Left lobe of liver (tissue), 2 donors: Measurements from ENCODE around the gene SMPD3. TPM values are rescaled to one million over a fixed set of nuclear protein-coding genes. Genes with fewer than 3 reads are reported as not detected.

Source experiments
- ATAC-seq: fragments of 200-7000 bp; cut with Tn5 transposase; one replicate; pipeline ENCODE4 v1.9.1; 2020; ENCODE audit warnings: mild to moderate bottlenecking, moderate library complexity
- DNase-seq: peaks from one replicate; pipeline ENCODE4 v3.0.0-alpha.2; 2020; ENCODE audit warnings: low spot score
- total RNA-seq: library from RNA; stranded (reverse); gene quantifications from one replicate; pipeline ENCODE4 v1.2.1, GENCODE V29; 2021
- donor health status: DM: no; HTN: no; CAD: no; lungs with moderate emphysema.
- donor health status: DM: no; HTN: yes; CAD: no.

The SMPD3 gene
- total RNA-seq, 1 donor from 2014 or later, result 32.7 TPM

DNA sequence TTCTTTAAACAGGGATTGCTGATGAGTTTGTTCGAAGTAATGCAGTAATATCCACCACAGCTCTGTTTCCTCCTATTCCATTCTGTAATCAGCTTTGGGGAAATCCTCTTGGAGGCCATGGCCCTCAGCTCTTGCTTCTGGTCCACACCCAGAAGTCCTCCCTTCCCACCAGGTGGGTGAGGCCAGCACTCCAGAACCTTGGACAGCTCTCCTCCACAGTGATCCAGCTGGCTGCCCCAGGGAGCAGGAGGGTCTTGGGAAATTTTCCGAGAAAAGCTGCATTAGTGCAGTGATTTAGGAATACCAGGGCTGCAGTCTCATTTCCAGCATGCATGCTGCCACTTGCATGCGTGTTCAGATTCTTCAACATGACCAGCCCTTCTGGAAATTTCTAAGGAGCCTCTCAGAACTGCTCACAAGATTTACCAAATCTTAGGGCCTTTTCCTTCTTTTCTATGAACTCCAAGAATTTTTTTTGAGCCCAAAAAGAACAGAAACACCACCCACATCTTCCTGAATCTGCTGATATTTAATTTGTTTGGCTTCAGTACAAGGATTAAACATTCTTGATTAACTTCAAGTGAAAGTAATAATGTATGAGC, 4.2 kb downstream of the SMPD3 start:
- peak; percentile 26 for ATAC-seq

GRCh38 chr16:68436581-68436980, 11.7 kb downstream of the SMPD3 start:
- ATAC-seq (no peak), DNase-seq (no peak)

More for the DNA sequence above, 4.2 kb downstream of the SMPD3 start:
- DNase-seq, result no peak

- no peak for ATAC-seq
- no peak for DNase-seq
Observed at GRCh38 chr16:68434624-68435210, 13.6 kb downstream of the SMPD3 start.

GRCh38 chr16:68433316-68433715, 15.0 kb downstream of the SMPD3 start:
- DNase-seq (no peak), ATAC-seq (no peak)

DNA sequence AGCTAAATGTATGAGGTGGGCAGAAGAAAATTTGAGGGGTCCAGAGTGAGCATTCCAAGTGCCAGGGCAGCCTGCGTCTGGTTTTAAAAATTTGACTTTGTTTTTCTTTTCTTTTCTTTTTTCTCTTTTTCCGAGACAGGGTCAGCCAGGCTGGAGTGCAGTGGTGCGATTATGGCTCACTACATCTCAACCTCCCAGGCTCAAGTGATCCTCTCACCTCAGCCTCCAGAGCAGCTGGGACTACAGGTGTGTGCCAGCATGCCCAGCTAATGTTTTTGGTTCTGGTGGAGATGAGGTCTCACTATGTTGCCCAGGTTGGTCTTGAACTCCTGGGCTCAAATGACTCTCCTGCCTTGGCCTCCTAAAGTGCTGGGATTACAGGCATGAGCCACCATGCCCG, 15.6 kb downstream of the SMPD3 start:
- ATAC-seq, result no peak
- DNase-seq, result no peak

DNA sequence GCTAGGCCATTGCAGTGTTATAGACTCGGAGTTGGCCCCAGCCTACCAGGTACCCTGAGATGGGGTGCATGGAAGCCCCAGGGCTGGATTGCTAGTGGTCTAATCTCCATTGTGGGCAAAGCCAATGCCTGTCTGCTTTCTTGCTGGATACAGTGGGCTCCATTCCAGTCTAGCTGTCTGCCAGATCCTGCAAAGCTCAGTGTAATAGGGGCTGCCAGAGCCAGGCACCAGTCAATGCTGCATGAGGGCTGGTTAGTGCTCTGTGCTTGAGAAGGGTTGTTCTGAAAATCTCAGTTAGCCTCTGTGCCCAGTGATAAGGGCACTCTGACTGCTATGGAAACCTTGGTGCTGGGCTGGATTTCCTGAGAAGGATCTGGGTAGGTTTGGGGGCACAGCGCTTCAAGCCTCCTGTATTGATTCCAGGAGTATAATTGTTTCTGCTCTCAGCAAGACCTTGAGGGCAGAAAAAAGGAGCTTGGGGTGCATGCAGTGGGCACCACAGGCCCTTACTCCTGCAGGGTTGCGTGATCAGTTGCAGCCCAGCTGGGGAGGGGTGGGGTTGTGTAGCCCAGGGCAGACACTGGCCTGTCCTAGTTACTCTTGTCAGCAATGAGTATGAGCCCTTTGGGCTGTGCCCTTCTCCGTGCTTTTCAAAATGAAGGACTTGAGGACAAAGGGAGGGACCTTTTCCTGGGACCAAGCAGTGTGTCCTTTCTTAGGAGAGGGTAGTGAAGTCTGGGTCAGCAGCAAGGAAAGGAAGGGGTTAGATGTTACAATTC, 19.0 kb downstream of the SMPD3 start:
- DNase-seq (no peak), ATAC-seq (no peak)

- DNase-seq, result no peak
- no peak for ATAC-seq
Observed at GRCh38 chr16:68427649-68428303, 20.5 kb downstream of the SMPD3 start.

GRCh38 chr16:68426347-68426652, 22.0 kb downstream of the SMPD3 start:
- ATAC-seq (no peak), DNase-seq (no peak)

GRCh38 chr16:68425498-68426346, 22.6 kb downstream of the SMPD3 start:
- no peak for ATAC-seq
- no peak for DNase-seq

DNA sequence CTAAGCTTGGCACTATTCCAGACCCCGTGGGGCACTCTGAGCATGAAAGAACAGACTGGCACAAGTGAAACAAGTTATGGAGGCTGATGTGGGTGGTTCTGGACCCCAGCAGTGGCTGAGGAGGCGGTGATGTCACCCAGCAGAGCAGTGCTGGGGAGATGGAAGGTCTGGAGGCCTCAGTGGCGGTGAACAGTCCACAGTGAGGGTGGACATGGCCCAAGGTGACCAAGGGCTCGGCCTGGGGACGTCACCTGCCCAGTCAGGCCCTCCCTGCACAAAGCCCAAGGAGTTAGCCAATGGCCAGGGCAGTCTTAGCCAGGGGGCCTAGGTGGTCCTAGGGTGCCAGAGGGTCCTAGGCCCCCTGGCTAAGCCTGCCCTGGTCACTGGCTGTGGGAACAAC, 24.5 kb downstream of the SMPD3 start:
- ATAC-seq (no peak), DNase-seq (no peak)

- no peak for DNase-seq
- no peak for ATAC-seq
Observed at GRCh38 chr16:68422396-68422960, 25.8 kb downstream of the SMPD3 start.

- DNase-seq (no peak), ATAC-seq (no peak)
Observed at GRCh38 chr16:68421076-68421475, 27.2 kb downstream of the SMPD3 start.

DNA sequence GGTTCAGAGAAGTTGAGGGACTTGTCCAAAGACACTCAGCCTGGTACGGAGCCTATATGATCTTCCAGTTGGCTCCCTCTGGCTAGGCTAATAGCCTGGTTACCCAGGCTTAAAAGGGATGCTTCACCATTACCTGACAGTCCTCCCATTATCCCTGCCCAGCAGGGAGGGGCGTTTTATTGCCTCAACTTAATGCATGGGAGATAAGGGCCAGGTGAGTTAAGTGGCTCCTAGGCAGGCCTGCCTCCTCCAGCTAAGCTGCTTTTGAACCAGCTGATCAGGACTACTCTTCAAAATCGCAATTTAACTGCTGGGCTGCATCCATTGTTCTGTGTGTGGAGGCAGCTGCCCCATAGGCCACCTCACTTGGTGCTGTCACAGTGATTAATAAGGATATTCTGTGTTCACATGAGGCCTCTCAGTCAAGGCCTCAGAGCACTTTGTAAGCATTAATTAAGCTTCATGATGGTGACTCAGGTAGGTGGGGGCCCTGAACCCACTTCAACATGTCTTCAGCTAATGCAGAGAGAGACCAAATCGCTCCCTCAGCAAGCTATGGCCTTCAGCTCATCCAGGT, 27.9 kb downstream of the SMPD3 start:
- no peak for DNase-seq
- ATAC-seq, result no peak

- DNase-seq (peak; percentile 58), ATAC-seq (peak; percentile 23)
Observed at GRCh38 chr16:68417711-68418301, 30.5 kb downstream of the SMPD3 start.

DNA sequence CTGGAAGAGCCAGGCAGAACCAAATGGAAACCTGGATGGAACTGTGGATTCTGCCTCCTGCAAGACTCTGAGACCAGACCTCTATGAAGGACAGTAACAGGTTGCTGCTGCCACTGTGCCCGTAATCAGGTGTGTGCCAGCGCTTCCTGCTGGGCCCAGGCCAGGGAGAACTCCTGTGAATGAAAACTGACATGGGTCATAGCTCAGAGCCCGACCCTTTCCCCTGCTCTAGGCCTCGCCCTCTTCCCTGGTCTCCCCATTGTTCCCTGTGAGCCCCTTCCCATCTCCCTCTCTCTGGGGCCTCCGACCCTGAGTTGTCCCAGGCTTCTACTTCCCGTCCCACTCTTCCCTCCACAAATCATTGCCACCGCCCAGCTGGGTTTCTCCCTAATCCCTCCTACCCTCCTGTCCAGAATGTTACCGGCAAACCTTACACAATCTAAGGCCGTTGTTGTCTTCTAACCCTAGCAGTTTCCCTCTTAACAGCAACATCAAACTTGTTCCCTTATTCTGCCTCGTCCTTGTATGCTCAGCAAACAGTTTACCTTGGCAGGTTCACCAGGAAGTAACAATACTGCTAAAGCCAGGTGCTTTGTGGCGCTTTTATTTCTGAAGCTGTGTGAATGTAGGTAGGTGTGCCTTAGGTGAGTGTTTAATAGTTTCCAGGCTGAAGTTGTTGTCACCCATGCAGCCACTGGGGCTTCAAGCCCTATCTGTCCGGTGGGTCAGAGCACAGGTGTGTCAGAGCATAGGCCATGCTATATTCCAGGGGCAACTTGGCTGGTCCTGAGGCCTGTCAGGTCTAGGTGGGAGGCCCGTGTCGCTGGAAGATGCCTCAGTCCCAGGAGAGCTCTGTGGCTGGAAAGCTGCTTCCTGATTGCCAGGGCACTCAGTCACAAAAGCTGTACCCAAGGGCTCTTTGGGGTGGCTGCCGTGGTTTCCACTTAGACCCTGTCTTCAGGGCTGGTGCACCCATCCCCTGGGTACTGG, 32.0 kb downstream of the SMPD3 start:
- ATAC-seq, result peak; percentile 89

DNA sequence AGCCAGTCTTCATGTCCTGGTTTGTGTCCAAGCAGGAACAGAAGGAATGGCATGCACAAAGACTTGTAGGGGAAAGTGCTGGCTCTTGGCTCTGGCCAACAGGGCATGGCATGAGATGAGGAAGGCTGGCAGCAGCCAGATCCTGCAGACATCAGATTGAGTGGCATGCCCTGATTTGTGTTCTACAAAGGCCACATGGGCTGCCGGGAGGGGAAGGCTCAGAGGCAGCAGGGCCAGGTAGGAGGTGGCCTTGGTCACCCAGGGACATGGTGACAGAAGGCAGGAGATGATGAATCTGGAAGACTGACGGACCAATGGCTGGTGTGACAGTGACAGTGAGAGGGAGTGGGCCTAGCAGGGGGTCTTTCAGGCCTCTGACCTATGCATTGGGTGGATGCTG, 33.7 kb downstream of the SMPD3 start:
- DNase-seq (no peak), ATAC-seq (no peak)

More for the DNA sequence above, 32.0 kb downstream of the SMPD3 start:
- DNase-seq, result peak; percentile 66

GRCh38 chr16:68412061-68412460, 36.2 kb downstream of the SMPD3 start:
- DNase-seq (no peak), ATAC-seq (no peak)

DNA sequence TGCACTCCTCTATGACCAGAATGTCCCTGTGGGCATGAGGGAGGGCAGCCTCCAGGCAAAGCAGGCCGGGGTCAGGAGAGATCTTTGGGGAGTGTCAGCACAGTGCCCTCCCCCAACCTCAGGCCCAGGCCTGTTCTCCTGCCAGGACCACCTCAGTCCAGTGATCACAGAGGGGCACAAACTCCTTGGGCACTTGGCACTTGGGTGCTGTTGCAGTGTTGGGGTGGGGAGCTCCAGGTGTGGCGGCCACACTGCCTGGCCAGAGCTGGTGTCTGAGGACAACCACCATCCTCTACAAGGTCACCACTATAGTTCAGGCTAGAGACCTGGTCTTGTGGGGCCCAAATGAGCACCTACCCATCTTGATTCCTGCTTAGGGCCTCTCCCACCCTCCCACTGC, 37.2 kb downstream of the SMPD3 start:
- DNase-seq (no peak), ATAC-seq (no peak)

DNA sequence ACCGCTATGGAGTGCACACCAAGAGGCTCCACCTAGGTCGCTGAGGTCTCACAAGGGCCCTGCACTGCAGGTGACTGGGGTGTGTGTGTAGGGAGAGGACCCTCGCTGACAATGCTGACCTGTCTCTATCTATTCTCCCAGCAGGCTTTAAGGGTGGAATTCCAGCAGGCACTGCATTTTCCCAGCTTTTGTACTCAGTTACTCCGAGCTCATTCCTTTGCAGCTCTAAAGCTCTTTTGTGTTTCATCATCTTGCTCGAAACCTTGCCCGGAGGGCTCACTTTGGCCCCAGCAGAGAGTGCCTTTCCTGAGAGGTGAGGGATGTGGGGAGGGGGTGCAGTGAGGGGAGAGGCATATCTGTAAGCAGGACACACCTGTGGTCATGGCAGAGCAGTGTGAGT, 39.3 kb downstream of the SMPD3 start:
- ATAC-seq, result no peak
- DNase-seq, result no peak
